ENCODE results near the gene IL1RAP.

IL1RAP gene

DNA sequence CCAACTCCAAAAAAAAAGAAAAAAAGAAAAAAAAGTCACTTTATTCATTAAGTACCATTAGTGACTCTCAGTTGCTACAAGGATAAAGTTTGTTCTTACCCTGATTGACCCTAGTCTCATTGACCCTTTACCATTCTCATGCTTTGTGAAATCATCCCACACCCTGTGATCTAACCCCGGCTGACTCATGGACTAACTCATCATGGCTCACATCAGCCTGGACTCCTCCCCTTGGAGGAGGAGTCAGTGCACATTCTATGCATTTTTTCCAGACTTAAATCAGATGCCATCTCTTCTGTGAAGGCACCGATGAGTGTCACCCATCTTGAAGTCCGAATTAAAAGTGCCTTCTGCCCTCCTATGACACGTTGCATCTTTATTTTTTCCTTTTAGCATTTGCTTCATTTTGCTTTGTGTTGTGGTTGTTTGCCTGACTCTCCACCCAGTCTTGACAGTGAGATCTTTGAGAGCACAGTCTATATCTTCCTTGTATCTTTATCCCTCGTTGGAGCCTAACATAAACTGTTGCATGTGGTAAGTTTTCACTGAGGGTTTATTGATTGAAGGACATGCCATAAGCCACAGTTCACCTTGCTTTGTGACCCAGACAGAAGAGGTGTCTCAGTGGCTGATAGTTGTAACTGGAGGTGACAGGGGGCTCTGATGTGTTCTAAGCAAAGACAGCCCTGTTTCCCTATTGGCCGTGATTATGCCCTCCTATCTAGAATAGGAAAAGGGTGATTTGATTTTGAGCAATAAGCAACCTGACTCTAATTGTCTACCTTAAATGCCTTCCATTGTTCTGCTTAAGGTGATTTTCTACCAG is 72.1 kb downstream of the IL1RAP start:
- H3K4me1 ChIP-seq (ENCODE audit: control insufficient read depth in 1 of 2, insufficient read depth in 2 of 2, low read length in 2 of 2): no peaks in the 10 kb centered on the region
- H3K27ac ChIP-seq (ENCODE audit: low read depth, low read length): no peak overlapping the region
- H3K9me3 ChIP-seq (ENCODE audit: control insufficient read depth in 1 of 2, low read length in 2 of 2): no peaks in the 10 kb centered on the region
- no peaks in the 10 kb centered on the region for H3K27me3 ChIP-seq (ENCODE audit: control insufficient read depth in 1 of 2, insufficient read depth in 2 of 2, low read length in 2 of 2)
- H3K36me3 ChIP-seq (ENCODE audit: control insufficient read depth in 1 of 2, insufficient read depth in 2 of 2, low read length in 2 of 2): no peaks in the 10 kb centered on the region
- no peak overlapping the region for H3K9ac ChIP-seq (ENCODE audit: low read depth in 1 of 2, low read length in 2 of 2)
- no peak overlapping the region for H3K4me3 ChIP-seq (ENCODE audit: low read depth in 1 of 2, low read length in 2 of 2)

GRCh38 chr3:190586631-190587011 is 72.7 kb downstream of the IL1RAP start:
- no peaks in the 10 kb centered on the region for H3K36me3 ChIP-seq (ENCODE audit: control insufficient read depth in 1 of 2, insufficient read depth in 2 of 2, low read length in 2 of 2)
- H3K27ac ChIP-seq (ENCODE audit: low read depth, low read length): no peak overlapping the region

GRCh38 chr3:190588570-190588969 is 74.7 kb downstream of the IL1RAP start:
- Histone ChIP-seq H3K4me1 (ENCODE audit: control insufficient read depth in 1 of 2, insufficient read depth in 2 of 2, low read length in 2 of 2) (no peaks in the 10 kb centered on the region), H3K36me3 (ENCODE audit: control insufficient read depth in 1 of 2, insufficient read depth in 2 of 2, low read length in 2 of 2) (no peaks in the 10 kb centered on the region)

More at GRCh38 chr3:190586631-190587011, 72.7 kb downstream of the IL1RAP start:
- no peaks in the 10 kb centered on the region for H3K4me1 ChIP-seq (ENCODE audit: control insufficient read depth in 1 of 2, insufficient read depth in 2 of 2, low read length in 2 of 2)
- H3K4me3 ChIP-seq (ENCODE audit: low read depth in 1 of 2, low read length in 2 of 2): no peak overlapping the region
- no peaks in the 10 kb centered on the region for H3K27me3 ChIP-seq (ENCODE audit: control insufficient read depth in 1 of 2, insufficient read depth in 2 of 2, low read length in 2 of 2)
- no peak overlapping the region for H3K9ac ChIP-seq (ENCODE audit: low read depth in 1 of 2, low read length in 2 of 2)
- no peaks in the 10 kb centered on the region for H3K9me3 ChIP-seq (ENCODE audit: control insufficient read depth in 1 of 2, low read length in 2 of 2)

DNA sequence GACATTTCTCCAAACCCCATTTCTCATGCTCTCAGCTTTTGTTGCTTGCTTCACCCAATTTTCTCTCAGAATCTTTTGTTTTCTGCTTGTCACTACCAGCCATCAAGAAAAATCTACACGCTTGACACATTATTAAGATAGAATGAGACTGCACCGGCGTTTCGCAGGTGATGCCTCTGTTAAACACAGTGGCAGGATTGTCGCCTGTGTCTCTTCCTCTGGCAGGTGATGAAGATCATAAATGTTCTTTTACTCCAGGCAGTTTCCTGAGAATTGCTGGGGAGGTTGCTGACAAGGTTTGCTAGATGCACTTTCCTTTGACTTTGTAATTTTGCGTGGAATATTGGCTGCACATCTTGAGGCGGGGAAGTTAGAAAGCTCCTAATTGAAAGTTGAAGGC is 75.4 kb downstream of the IL1RAP start:
- Histone ChIP-seq H3K27me3 (ENCODE audit: control insufficient read depth in 1 of 2, insufficient read depth in 2 of 2, low read length in 2 of 2) (no peaks in the 10 kb centered on the region), H3K4me3 (ENCODE audit: low read depth in 1 of 2, low read length in 2 of 2) (no peak overlapping the region), H3K9ac (ENCODE audit: low read depth in 1 of 2, low read length in 2 of 2) (no peak overlapping the region), H3K4me1 (ENCODE audit: control insufficient read depth in 1 of 2, insufficient read depth in 2 of 2, low read length in 2 of 2) (peaks cover 0 to 3% of the 10 kb centered on the region in 2 donors), H3K36me3 (ENCODE audit: control insufficient read depth in 1 of 2, insufficient read depth in 2 of 2, low read length in 2 of 2) (no peaks in the 10 kb centered on the region), H3K9me3 (ENCODE audit: control insufficient read depth in 1 of 2, low read length in 2 of 2) (no peaks in the 10 kb centered on the region), H3K27ac (ENCODE audit: low read depth, low read length) (no peak overlapping the region)

More at GRCh38 chr3:190588570-190588969, 74.7 kb downstream of the IL1RAP start:
- no peak overlapping the region for H3K9ac ChIP-seq (ENCODE audit: low read depth in 1 of 2, low read length in 2 of 2)
- H3K27me3 ChIP-seq (ENCODE audit: control insufficient read depth in 1 of 2, insufficient read depth in 2 of 2, low read length in 2 of 2): no peaks in the 10 kb centered on the region
- H3K27ac ChIP-seq (ENCODE audit: low read depth, low read length): no peak overlapping the region
- no peaks in the 10 kb centered on the region for H3K9me3 ChIP-seq (ENCODE audit: control insufficient read depth in 1 of 2, low read length in 2 of 2)
- H3K4me3 ChIP-seq (ENCODE audit: low read depth in 1 of 2, low read length in 2 of 2): no peak overlapping the region

DNA sequence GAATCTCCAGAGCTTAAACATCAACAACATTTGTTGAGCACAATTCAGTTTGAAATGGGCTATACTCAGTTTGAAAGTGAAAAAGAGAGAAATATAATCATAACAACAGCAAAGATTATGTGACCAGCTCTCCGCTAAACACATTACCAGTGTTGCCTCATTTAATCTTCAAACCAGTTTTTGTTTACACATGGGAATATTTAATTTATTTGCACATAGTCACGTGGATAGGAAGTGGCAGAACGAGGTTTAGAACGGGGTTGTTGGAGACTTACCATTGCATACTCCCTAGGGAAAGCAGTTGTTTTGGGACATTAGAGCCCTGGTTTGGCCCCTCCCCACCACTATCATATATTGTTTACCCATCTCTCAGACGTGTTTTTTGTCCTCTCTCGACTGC is 77.2 kb downstream of the IL1RAP start:
- no peaks in the 10 kb centered on the region for H3K36me3 ChIP-seq (ENCODE audit: control insufficient read depth in 1 of 2, insufficient read depth in 2 of 2, low read length in 2 of 2)
- no peak overlapping the region for H3K9ac ChIP-seq (ENCODE audit: low read depth in 1 of 2, low read length in 2 of 2)
- H3K4me3 ChIP-seq (ENCODE audit: low read depth in 1 of 2, low read length in 2 of 2): no peak overlapping the region

DNA sequence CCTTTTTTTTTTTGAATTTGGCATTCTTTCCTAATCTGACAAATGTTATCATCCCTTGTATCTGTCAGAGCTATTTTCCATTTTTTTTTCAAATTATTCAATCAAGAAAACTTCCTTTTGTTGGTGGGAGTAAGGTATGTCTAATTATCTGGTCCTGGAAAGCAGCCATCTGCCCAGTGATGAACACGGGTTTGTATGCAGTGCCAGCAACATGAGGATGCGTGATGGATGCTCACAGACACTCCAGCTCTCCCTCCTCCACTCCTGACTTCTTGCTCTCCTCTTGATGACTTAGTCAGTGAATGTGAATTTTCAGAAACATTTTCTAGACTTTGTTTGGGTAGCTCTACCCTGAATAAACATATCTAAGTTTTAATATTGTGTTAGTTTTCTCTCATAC is 79.2 kb downstream of the IL1RAP start:
- H3K36me3 ChIP-seq (ENCODE audit: control insufficient read depth in 1 of 2, insufficient read depth in 2 of 2, low read length in 2 of 2): no peaks in the 10 kb centered on the region
- no peaks in the 10 kb centered on the region for H3K9me3 ChIP-seq (ENCODE audit: control insufficient read depth in 1 of 2, low read length in 2 of 2)
- H3K27ac ChIP-seq (ENCODE audit: low read depth, low read length): no peak overlapping the region

More for the DNA sequence above, 77.2 kb downstream of the IL1RAP start:
- no peaks in the 10 kb centered on the region for H3K9me3 ChIP-seq (ENCODE audit: control insufficient read depth in 1 of 2, low read length in 2 of 2)
- H3K4me1 ChIP-seq (ENCODE audit: control insufficient read depth in 1 of 2, insufficient read depth in 2 of 2, low read length in 2 of 2): peaks cover 0 to 12% of the 10 kb centered on the region in 2 donors
- H3K27ac ChIP-seq (ENCODE audit: low read depth, low read length): no peak overlapping the region
- H3K27me3 ChIP-seq (ENCODE audit: control insufficient read depth in 1 of 2, insufficient read depth in 2 of 2, low read length in 2 of 2): no peaks in the 10 kb centered on the region

GRCh38 chr3:190594171-190594570 is 80.3 kb downstream of the IL1RAP start:
- Histone ChIP-seq H3K9ac (ENCODE audit: low read depth in 1 of 2, low read length in 2 of 2) (no peak overlapping the region), H3K9me3 (ENCODE audit: control insufficient read depth in 1 of 2, low read length in 2 of 2) (no peaks in the 10 kb centered on the region), H3K36me3 (ENCODE audit: control insufficient read depth in 1 of 2, insufficient read depth in 2 of 2, low read length in 2 of 2) (no peaks in the 10 kb centered on the region), H3K27ac (ENCODE audit: low read depth, low read length) (no peak overlapping the region), H3K4me3 (ENCODE audit: low read depth in 1 of 2, low read length in 2 of 2) (no peak overlapping the region), H3K4me1 (ENCODE audit: control insufficient read depth in 1 of 2, insufficient read depth in 2 of 2, low read length in 2 of 2) (peaks cover 0 to 12% of the 10 kb centered on the region in 2 donors), H3K27me3 (ENCODE audit: control insufficient read depth in 1 of 2, insufficient read depth in 2 of 2, low read length in 2 of 2) (no peaks in the 10 kb centered on the region)

More for the DNA sequence above, 79.2 kb downstream of the IL1RAP start:
- H3K4me3 ChIP-seq (ENCODE audit: low read depth in 1 of 2, low read length in 2 of 2): no peak overlapping the region
- H3K27me3 ChIP-seq (ENCODE audit: control insufficient read depth in 1 of 2, insufficient read depth in 2 of 2, low read length in 2 of 2): no peaks in the 10 kb centered on the region
- H3K9ac ChIP-seq (ENCODE audit: low read depth in 1 of 2, low read length in 2 of 2): no peak overlapping the region
- H3K4me1 ChIP-seq (ENCODE audit: control insufficient read depth in 1 of 2, insufficient read depth in 2 of 2, low read length in 2 of 2): peaks cover 0 to 12% of the 10 kb centered on the region in 2 donors

DNA sequence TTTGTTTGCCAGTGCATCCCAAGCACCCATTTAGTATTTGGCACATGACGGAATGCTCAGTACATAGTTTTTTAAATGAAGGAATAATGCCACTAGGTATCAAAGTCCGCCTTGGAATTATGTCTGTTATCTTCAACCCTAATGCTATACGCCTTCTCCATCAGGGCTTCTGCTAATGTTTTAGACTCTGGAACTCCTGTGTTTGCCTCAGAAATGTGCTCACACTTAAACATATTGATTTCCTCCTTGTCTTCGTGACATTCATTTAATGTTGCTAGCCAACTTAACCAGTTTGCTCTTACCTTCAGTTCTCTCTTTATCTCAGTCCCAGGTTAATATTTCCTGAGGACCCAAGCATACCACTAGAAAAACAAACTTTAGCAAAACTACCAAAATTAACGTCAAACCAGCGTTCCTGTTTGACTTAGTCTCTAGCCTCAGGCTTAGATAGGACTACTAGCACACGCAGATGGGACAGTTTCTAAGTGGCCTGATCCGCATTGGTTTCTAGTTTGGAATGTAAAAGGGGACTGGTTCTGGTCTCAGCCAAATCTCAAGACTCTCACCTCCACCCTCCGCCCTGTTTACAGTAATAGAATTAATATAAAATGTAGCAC is 81.4 kb downstream of the IL1RAP start:
- H3K27me3 ChIP-seq (ENCODE audit: control insufficient read depth in 1 of 2, insufficient read depth in 2 of 2, low read length in 2 of 2): no peaks in the 10 kb centered on the region
- no peak overlapping the region for H3K4me3 ChIP-seq (ENCODE audit: low read depth in 1 of 2, low read length in 2 of 2)
- H3K4me1 ChIP-seq (ENCODE audit: control insufficient read depth in 1 of 2, insufficient read depth in 2 of 2, low read length in 2 of 2): peaks cover 0 to 12% of the 10 kb centered on the region in 2 donors
- no peaks in the 10 kb centered on the region for H3K9me3 ChIP-seq (ENCODE audit: control insufficient read depth in 1 of 2, low read length in 2 of 2)
- no peaks in the 10 kb centered on the region for H3K36me3 ChIP-seq (ENCODE audit: control insufficient read depth in 1 of 2, insufficient read depth in 2 of 2, low read length in 2 of 2)
- no peak overlapping the region for H3K9ac ChIP-seq (ENCODE audit: low read depth in 1 of 2, low read length in 2 of 2)
- no peak overlapping the region for H3K27ac ChIP-seq (ENCODE audit: low read depth, low read length)

GRCh38 chr3:190595807-190596206 is 81.9 kb downstream of the IL1RAP start:
- no peaks in the 10 kb centered on the region for H3K27me3 ChIP-seq (ENCODE audit: control insufficient read depth in 1 of 2, insufficient read depth in 2 of 2, low read length in 2 of 2)
- H3K27ac ChIP-seq (ENCODE audit: low read depth, low read length): no peak overlapping the region
- no peaks in the 10 kb centered on the region for H3K9me3 ChIP-seq (ENCODE audit: control insufficient read depth in 1 of 2, low read length in 2 of 2)
- no peak overlapping the region for H3K9ac ChIP-seq (ENCODE audit: low read depth in 1 of 2, low read length in 2 of 2)
- H3K4me1 ChIP-seq (ENCODE audit: control insufficient read depth in 1 of 2, insufficient read depth in 2 of 2, low read length in 2 of 2): peaks cover 0 to 12% of the 10 kb centered on the region in 2 donors
- H3K36me3 ChIP-seq (ENCODE audit: control insufficient read depth in 1 of 2, insufficient read depth in 2 of 2, low read length in 2 of 2): no peaks in the 10 kb centered on the region
- no peak overlapping the region for H3K4me3 ChIP-seq (ENCODE audit: low read depth in 1 of 2, low read length in 2 of 2)
